Prostate gland (tissue), 2 donors: ENCODE results near the gene ARSG.

Source experiments
- POLR2A ChIP-seq: fragments of 450-650 bp; IDR thresholded peaks from one replicate; pipeline ENCODE4 v1.6.1; 2016; ENCODE audit warnings: antibody characterized with exemption, mild to moderate bottlenecking
- POLR2AphosphoS5 ChIP-seq: sonication (generic); formaldehyde crosslinking; IDR thresholded peaks from one replicate; pipeline ENCODE4 v1.6.1; 2017; ENCODE audit warnings: antibody characterized with exemption
- TF ChIP-seq, protein P1 (sequence below), 4 experiments: fragments of 200-600 bp in 2 of 4; fragments of 450-650 bp in 2 of 4; sonication (generic) in 2 of 4; IDR thresholded peaks; 1 replicate in 3 of 4; 2 replicates in 1 of 4; pipeline ENCODE4 v1.5.1; 2016 to 2019; ENCODE audit warnings: antibody characterized with exemption in 4 of 4, mild to moderate bottlenecking in 2 of 4, moderate library complexity in 2 of 4

GRCh38 chr17:68420065-68420464 is 128.8 kb downstream of the ARSG start:
- TF ChIP-seq, protein P1, sequence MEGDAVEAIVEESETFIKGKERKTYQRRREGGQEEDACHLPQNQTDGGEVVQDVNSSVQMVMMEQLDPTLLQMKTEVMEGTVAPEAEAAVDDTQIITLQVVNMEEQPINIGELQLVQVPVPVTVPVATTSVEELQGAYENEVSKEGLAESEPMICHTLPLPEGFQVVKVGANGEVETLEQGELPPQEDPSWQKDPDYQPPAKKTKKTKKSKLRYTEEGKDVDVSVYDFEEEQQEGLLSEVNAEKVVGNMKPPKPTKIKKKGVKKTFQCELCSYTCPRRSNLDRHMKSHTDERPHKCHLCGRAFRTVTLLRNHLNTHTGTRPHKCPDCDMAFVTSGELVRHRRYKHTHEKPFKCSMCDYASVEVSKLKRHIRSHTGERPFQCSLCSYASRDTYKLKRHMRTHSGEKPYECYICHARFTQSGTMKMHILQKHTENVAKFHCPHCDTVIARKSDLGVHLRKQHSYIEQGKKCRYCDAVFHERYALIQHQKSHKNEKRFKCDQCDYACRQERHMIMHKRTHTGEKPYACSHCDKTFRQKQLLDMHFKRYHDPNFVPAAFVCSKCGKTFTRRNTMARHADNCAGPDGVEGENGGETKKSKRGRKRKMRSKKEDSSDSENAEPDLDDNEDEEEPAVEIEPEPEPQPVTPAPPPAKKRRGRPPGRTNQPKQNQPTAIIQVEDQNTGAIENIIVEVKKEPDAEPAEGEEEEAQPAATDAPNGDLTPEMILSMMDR (IDR thresholded peaks at IDR 0.05) = no peak
- no peak for TF ChIP-seq POLR2AphosphoS5
- TF ChIP-seq POLR2A = no peak
